Measurements from ENCODE around the gene SMTN. TPM values are rescaled to one million over a fixed set of nuclear protein-coding genes. Genes with fewer than 3 reads are reported as not detected.

SMTN gene
- total RNA-seq, 6 donors from 2014 or later: 26.1 to 104 (median 47.3) TPM

- no peak for ATAC-seq (ENCODE audit: low FRiP score in 2 of 2)
- no peak for TF ChIP-seq EP300 (IDR thresholded peaks at IDR 0.05)
- no peak for TF ChIP-seq CTCF (IDR thresholded peaks at IDR 0.05)
- no peak for TF ChIP-seq POLR2AphosphoS5 (IDR thresholded peaks at IDR 0.05)
- no peak for TF ChIP-seq POLR2A (IDR thresholded peaks at IDR 0.05)
- no peak for DNase-seq
- H3K4me3 ChIP-seq: no peak overlapping the region
- peak overlapping the region in 2 of 4 donors; percentile 5 to 30 for H3K27ac ChIP-seq
- H3K9me3 ChIP-seq: no peaks in the 10 kb centered on the region
- H3K4me1 ChIP-seq: peaks cover 0 to 3% (median under 1%) of the 10 kb centered on the region in 4 donors
- no peaks in the 10 kb centered on the region for H3K27me3 ChIP-seq
- peaks cover 4 to 75% (median 43%) of the 10 kb centered on the region in 4 donors for H3K36me3 ChIP-seq
- 90 to 97% methylated on average over 18 of the region's 18 CpGs for WGBS, 2 donors
Observed at GRCh38 chr22:31100762-31101525, 19.8 kb downstream of the SMTN start.

GRCh38 chr22:31102441-31103081 is 21.4 kb downstream of the SMTN start:
- DNase-seq (peak in 1 of 2 donors; percentile 55), ATAC-seq (ENCODE audit: low FRiP score in 2 of 2) (peak; percentile 34 to 68)
- no peaks in the 10 kb centered on the region for H3K9me3 ChIP-seq
- TF ChIP-seq POLR2AphosphoS5 (IDR thresholded peaks at IDR 0.05) (peak; percentile 46 to 49), CTCF (IDR thresholded peaks at IDR 0.05) (no peak), POLR2A (IDR thresholded peaks at IDR 0.05) (no peak)
- H3K27ac ChIP-seq: peak overlapping the region; percentile 49 to 76 (median 60)
- WGBS, 2 donors: 82 to 87% methylated on average over 5 to 8 of the region's 8 CpGs
- no peak overlapping the region for H3K4me3 ChIP-seq
- H3K27me3 ChIP-seq: no peaks in the 10 kb centered on the region
- H3K4me1 ChIP-seq: peaks cover 11 to 14% (median 13%) of the 10 kb centered on the region in 4 donors
- peaks cover 4 to 59% (median 30%) of the 10 kb centered on the region in 4 donors for H3K36me3 ChIP-seq

- WGBS, 2 donors: 57 to 80% methylated on average over 1 to 2 of the region's 2 CpGs
Observed at GRCh38 chr22:31103111-31103510, 22.0 kb downstream of the SMTN start.

GRCh38 chr22:31103899-31104694 is 23.0 kb downstream of the SMTN start:
- H3K27me3 ChIP-seq: no peaks in the 10 kb centered on the region
- H3K27ac ChIP-seq: peak overlapping the region in 3 of 4 donors; percentile 35 to 76 (median 57)
- no peaks in the 10 kb centered on the region for H3K9me3 ChIP-seq
- no peak for TF ChIP-seq POLR2A (IDR thresholded peaks at IDR 0.05)
- no peak for TF ChIP-seq EP300 (IDR thresholded peaks at IDR 0.05)
- TF ChIP-seq POLR2AphosphoS5 (IDR thresholded peaks at IDR 0.05): no peak
- no peak overlapping the region for H3K4me3 ChIP-seq
- DNase-seq (peak in 1 of 2 donors; percentile 85), ATAC-seq (ENCODE audit: low FRiP score in 2 of 2) (no peak)
- H3K4me1 ChIP-seq: peaks cover 15 to 22% (median 20%) of the 10 kb centered on the region in 4 donors
- H3K36me3 ChIP-seq: peaks cover 4 to 44% (median 22%) of the 10 kb centered on the region in 4 donors
- 87 to 93% methylated on average over 20 to 32 of the region's 33 CpGs for WGBS, 2 donors

More at GRCh38 chr22:31103111-31103510, 22.0 kb downstream of the SMTN start:
- Histone ChIP-seq H3K27ac (peak overlapping the region; percentile 49 to 76 (median 57)), H3K36me3 (peaks cover 4 to 54% (median 29%) of the 10 kb centered on the region in 4 donors), H3K4me1 (peaks cover 14 to 18% (median 17%) of the 10 kb centered on the region in 4 donors), H3K9me3 (no peaks in the 10 kb centered on the region), H3K4me3 (no peak overlapping the region), H3K27me3 (no peaks in the 10 kb centered on the region)
- TF ChIP-seq CTCF (IDR thresholded peaks at IDR 0.05): no peak
- no peak for TF ChIP-seq EP300 (IDR thresholded peaks at IDR 0.05)
- no peak for ATAC-seq (ENCODE audit: low FRiP score in 2 of 2)
- no peak for DNase-seq

All from upper lobe of left lung (tissue), 6 donors.